ENCODE data around the gene VWA5B2.
A peak's percentile ranks its signal among the peaks of the same experiment; 100 is the strongest.

VWA5B2 gene

DNA sequence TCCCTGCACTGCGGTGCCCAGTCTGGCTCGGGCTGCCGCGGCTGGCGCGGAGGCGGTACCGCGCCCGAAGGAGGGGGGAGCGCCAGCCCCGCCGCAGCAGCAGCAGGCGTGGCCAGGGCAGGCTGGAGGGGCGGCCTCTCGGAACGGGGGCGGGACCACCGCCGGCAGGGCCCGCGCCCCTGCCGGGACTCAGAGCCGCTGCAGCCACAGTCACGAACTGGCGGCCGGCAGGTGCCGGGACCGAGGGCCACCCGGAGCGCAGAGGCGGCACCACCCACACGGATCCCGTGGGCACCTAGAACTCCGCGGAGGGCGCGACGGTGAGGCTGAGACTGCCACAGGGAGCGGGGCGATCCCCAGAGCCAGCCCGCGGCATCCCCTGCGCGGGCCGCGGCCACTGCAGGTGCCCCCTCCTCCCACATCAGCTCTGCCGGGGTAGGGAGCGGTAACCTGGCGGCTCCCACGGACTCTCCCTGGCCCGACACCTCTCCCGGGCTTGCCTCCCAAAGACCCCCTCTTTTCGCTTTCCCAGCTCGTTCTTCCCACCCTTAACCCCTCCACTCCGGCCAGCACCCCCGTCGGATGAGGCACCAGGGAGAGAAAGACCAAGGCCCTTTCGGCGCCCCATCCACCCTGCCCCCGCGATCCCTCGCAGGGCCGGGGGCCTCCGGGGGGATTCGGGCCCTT, at the start of gene VWA5B2:
VWA5B2 (plus strand) TSS at position 192 of the 687 bp plus-strand sequence. CDS start 944 bp downstream, outside the sequence.
- peak; percentile 31 to 55 (median 39) for DNase-seq (ENCODE audit: low read depth in 2 of 3, low spot score in 1 of 3)

- DNase-seq (ENCODE audit: low read depth in 2 of 3, low spot score in 1 of 3), result no peak
Measured at GRCh38 chr3:184180165-184180564, 49.2 kb upstream of the VWA5B2 start.

GRCh38 chr3:184181596-184181995, 47.8 kb upstream of the VWA5B2 start:
- no peak for DNase-seq (ENCODE audit: low read depth in 2 of 3, low spot score in 1 of 3)

DNA sequence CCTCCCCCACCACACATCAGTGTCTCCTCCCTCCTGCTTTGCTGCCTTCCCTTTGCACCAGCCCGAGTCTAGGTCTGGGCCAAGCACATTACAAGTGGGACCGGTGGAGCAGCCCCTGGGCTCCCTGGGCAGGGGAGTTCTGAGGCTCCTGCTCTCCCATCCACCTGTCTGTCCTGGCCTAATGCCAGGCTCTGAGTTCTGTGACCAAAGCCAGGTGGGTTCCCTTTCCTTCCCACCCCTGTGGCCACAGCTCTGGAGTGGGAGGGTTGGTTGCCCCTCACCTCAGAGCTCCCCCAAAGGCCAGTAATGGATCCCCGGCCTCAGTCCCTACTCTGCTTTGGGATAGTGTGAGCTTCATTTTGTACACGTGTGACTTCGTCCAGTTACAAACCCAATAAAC, 45.7 kb upstream of the VWA5B2 start:
- no peak for DNase-seq (ENCODE audit: low read depth in 2 of 3, low spot score in 1 of 3)

DNA sequence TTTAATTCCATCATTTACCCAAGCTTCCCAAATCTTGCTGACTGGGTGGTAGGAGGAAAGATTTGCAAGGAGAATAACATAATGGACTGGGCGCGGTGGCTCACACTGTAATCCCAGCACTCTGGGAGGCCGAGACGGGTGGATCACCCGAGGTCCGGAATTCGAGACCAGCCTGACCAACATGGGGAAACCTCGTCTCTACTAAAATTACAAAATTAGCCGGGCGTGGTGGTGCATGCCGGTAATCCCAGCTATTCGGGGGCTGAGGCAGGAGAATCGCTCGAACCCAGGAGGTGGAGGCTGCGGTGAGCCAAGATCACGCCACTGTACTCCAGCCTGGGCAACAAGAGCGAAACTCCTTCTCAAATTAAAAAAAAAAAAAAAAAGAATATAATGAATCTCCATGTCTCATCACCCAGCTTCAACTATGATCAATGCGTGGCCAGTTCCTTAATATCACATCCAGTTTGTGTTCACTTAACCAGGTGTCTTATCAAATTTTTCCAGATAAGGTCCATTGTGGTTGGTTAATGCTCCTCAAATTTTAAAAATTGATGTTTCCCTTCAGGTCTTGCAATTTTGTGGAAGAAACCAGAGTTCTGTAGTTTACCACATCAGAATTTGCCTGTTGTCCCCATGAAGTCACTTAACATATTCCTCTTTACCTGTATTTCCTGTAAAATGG, 44.7 kb upstream of the VWA5B2 start:
- no peak for DNase-seq (ENCODE audit: low read depth in 2 of 3, low spot score in 1 of 3)

- peak; percentile 94 to 99 (median 98) for DNase-seq (ENCODE audit: low read depth in 2 of 3, low spot score in 1 of 3)
Measured at GRCh38 chr3:184185461-184186183, 43.8 kb upstream of the VWA5B2 start.

GRCh38 chr3:184186184-184186901, 43.0 kb upstream of the VWA5B2 start, which contains the start of gene ABCF3:
ABCF3 (plus strand) TSS chr3:184186199; CDS start chr3:184186208, 9 bp downstream.
- no peak for DNase-seq (ENCODE audit: low read depth in 2 of 3, low spot score in 1 of 3)

DNA sequence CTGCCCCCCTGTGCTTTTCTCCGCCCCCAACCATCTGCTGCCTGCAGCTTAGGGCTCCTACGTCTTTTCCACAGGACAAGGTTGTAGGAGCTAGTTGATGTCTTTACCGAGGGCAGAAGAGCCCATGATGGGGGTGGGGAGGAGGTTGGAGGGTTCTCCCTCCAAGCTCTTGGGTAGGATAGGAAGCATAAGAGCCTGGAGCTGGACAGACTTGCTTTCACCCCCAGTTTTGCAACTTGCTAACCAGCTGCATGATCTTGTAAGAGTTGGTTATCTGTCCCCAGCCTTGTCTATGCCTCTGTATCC, 42.5 kb upstream of the VWA5B2 start:
- DNase-seq (ENCODE audit: low read depth in 2 of 3, low spot score in 1 of 3), result no peak

DNA sequence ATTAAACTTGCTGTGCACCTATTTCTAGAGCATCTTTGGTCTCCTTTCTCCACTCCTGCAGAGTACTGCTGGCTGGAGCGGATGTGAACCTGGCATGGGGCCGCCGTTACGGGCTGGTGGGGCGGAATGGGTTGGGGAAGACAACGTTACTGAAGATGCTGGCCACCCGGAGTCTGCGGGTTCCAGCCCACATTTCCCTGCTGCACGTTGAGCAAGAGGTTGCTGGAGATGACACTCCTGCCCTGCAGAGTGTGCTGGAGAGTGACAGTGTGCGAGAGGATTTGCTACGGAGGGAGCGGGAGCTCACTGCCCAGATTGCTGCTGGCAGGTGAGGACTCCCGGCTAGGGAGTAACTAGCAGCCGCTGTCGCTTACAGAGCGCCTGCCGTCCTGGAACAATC, 41.3 kb upstream of the VWA5B2 start:
- no peak for DNase-seq (ENCODE audit: low read depth in 2 of 3, low spot score in 1 of 3)

DNA sequence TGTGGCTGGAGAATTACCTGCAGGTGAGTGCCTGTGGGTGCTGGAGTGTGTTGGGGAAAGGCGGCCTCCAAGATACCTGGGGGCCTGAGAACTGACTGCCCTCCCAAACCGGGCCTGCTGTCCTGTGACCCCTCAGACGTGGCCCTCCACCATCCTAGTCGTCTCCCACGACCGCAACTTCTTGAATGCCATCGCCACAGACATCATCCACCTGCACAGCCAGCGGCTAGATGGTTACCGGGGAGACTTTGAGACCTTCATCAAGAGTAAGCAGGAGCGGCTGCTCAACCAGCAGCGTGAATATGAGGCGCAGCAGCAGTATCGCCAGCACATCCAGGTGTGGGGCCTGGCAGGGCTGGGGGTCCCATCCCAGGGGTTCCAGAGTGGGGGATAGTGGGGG, 40.0 kb upstream of the VWA5B2 start:
- no peak for DNase-seq (ENCODE audit: low read depth in 2 of 3, low spot score in 1 of 3)

DNA sequence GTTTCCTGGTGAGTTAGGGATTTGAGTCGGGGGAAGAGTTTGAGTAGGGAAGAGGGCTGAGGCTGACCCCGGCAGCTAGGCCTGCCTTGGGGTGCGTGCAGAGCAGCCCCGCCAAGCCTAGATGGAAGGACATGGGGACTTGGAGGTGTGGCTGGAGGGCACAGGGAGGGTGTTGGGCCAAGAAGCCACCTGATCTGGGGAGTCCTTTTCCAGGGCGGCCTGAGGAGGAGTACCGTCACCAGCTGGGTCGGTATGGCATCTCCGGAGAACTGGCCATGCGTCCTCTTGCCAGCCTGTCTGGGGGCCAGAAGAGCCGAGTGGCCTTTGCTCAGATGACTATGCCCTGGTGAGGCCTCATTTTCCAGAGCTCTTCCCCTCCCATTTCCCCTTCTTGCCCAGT, 36.5 kb upstream of the VWA5B2 start:
- no peak for DNase-seq (ENCODE audit: low read depth in 2 of 3, low spot score in 1 of 3)

GRCh38 chr3:184193991-184194539, 35.3 kb upstream of the VWA5B2 start:
- no peak for DNase-seq (ENCODE audit: low read depth in 2 of 3, low spot score in 1 of 3)

DNA sequence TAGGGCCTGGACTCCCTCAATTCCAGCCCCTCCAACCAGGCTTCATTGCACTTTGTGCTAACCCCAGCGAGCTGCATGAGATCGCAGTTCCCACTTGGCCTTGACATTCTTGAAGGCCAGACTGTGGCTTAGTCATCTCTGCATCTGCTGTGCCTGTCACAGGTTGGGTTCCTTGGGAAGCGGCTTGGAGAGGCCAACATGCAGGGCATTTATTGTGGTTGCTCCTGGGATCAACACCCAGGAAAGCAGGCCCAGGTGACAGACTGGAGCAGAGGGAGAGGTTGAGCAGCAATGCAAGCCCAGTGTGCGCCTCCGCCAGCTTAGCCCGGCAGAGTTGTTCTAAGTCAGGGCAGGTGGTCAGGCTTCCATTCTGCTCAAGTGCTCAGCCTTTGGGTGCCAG, 32.8 kb upstream of the VWA5B2 start:
- no peak for DNase-seq (ENCODE audit: low read depth in 2 of 3, low spot score in 1 of 3)

- DNase-seq (ENCODE audit: low read depth in 2 of 3, low spot score in 1 of 3), result no peak
Measured at GRCh38 chr3:184198509-184198908, 30.9 kb upstream of the VWA5B2 start.

- DNase-seq (ENCODE audit: low read depth in 2 of 3, low spot score in 1 of 3), result no peak
Measured at GRCh38 chr3:184200825-184201224, 28.6 kb upstream of the VWA5B2 start.

DNA sequence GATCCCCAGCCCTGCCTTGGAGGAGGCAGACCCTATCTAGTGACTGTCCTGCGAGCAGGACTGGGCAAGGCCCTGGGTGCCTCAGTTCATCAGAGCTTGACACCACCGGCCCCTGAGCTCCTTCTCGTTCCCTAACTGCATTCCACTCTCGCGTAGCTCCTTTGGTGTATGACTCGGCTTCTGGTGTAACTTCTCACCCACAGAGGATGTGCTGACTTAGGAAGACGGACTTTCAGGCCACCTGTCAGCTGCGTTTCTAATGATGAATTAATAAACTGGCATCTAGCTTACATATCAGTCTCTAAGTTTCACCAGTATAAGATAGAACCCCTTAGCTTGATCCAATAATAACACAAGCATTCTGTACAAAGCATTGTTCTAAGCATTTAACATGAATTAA, 25.9 kb upstream of the VWA5B2 start:
- no peak for DNase-seq (ENCODE audit: low read depth in 2 of 3, low spot score in 1 of 3)

DNA sequence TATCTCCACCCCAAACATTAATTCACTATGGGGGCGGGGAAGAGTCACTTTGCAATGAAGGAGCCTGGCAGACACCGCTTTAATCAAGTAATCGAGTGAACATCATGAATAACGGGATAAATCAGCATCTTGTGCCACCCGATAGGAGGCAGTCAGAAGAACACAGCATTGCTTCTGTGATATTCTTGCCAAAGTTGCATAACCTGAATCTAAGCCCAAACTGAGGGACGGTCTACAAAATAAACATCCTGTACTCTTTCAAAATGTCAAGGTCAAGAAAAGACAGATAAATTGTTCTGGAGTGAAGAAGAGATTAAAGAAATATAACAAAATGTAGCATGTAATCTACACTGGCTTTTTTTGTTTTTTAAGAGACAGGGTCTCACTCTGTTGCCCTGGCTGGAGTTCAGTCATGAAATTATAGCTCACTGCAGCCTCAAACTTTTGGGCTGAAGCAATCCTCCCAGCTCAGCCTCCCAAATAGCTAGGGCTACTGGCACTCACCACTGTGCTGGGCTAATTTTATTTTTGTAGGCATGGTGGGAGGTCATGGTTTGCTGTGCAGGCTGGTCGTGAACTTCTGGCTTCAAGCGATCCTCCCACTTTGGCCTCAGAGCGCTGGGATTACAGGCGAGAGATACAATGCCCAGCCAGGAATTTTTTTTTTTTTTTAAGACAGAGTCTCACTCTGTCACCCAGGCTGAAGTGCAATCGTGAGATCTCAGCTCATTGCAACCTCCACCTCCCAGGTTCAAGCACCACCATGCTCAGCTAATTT, 20.1 kb upstream of the VWA5B2 start:
- DNase-seq (ENCODE audit: low read depth in 2 of 3, low spot score in 1 of 3), result no peak

DNA sequence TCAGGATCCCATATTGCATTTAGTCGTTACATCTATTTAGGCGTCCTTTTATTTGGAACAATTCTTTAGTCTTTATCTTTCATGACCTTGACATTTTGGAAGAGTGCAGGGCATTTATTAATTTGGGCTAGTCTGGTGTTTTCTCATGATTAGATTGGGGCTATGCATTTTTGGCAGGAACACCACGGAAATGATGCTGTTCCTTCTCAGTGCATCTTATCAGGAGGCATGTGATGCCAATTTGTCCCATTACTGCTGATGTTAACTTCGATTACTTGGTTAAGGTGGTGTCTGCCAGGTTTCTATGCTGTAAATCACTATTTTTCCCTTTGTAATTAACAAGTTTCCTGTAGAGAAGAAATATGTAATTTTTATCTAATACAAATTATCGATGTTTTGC, 18.1 kb upstream of the VWA5B2 start:
- no peak for DNase-seq (ENCODE audit: low read depth in 2 of 3, low spot score in 1 of 3)

DNA sequence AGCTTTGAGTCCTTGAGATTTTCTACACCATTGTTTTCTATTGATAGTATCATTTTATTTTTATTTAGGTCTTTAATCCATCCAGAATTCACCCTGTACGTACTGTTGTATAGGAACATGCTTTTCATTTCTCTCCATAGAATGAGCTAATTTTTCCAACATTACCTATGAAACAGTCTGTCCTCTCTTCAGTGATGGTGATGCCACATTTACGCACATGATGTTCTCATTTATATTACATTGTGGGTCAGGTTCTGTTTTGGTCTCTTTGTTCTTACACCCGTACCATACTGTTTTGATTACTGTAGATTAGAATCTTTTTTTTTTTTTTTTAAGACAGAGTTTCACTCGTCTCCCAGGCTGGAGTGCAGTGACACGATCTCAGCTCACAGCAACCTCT, 17.7 kb upstream of the VWA5B2 start:
- no peak for DNase-seq (ENCODE audit: low read depth in 2 of 3, low spot score in 1 of 3)

- DNase-seq (ENCODE audit: low read depth in 2 of 3, low spot score in 1 of 3), result no peak
Measured at GRCh38 chr3:184218814-184219213, 10.6 kb upstream of the VWA5B2 start.

GRCh38 chr3:184222521-184222920, 6.9 kb upstream of the VWA5B2 start:
- DNase-seq (ENCODE audit: low read depth in 2 of 3, low spot score in 1 of 3), result no peak
